HG03175 (cell line): ENCODE data around the gene TNS4.

Source experiments
- ATAC-seq: cut with Tn5 transposase; IDR thresholded peaks from one replicate; pipeline ENCODE4 v1.9.1; 2021; ENCODE audit warnings: mild to moderate bottlenecking, moderate library complexity; ENCODE audit not compliant: unreplicated experiment

TNS4 gene

GRCh38 chr17:40475234-40475908 is 26.1 kb downstream of the TNS4 start:
- ATAC-seq, result no peak

GRCh38 chr17:40474419-40475002 is 26.9 kb downstream of the TNS4 start:
- no peak for ATAC-seq

- no peak for ATAC-seq
Measured at GRCh38 chr17:40473573-40474365, 27.7 kb downstream of the TNS4 start.

GRCh38 chr17:40472733-40473452 is 28.5 kb downstream of the TNS4 start:
- no peak for ATAC-seq

GRCh38 chr17:40471846-40472732 is 29.3 kb downstream of the TNS4 start:
- no peak for ATAC-seq

GRCh38 chr17:40470932-40471828 is 30.2 kb downstream of the TNS4 start:
- no peak for ATAC-seq

GRCh38 chr17:40469805-40470675 is 31.4 kb downstream of the TNS4 start:
- no peak for ATAC-seq

GRCh38 chr17:40468560-40468959 is 32.9 kb downstream of the TNS4 start:
- no peak for ATAC-seq

- ATAC-seq, result no peak
Measured at GRCh38 chr17:40467281-40467867, 34.0 kb downstream of the TNS4 start.

- ATAC-seq, result no peak
Measured at GRCh38 chr17:40466298-40466971, 35.0 kb downstream of the TNS4 start.

GRCh38 chr17:40464392-40464855 is 37.0 kb downstream of the TNS4 start:
- ATAC-seq, result no peak

- ATAC-seq, result no peak
Measured at GRCh38 chr17:40463122-40463550, 38.3 kb downstream of the TNS4 start.

GRCh38 chr17:40462343-40463121 is 38.9 kb downstream of the TNS4 start:
- no peak for ATAC-seq

- no peak for ATAC-seq
Measured at GRCh38 chr17:40461732-40462342, 39.6 kb downstream of the TNS4 start.

GRCh38 chr17:40460968-40461731 is 40.3 kb downstream of the TNS4 start:
- ATAC-seq, result no peak
